NT2/D1 (cell line): Measurements from ENCODE around the gene MAP2K3.
A peak's percentile ranks its signal among the peaks of the same experiment; 100 is the strongest.

ENCODE experiments used
- DNase-seq: peaks from one replicate; pipeline ENCODE4 v3.0.0-alpha.2; 2011; ENCODE audit warnings: low read depth, low spot score
- H3K27me3 ChIP-seq: 2 replicates; pipeline ENCODE4 v1.6.0; 2011; ENCODE audit warnings: mild to moderate bottlenecking; ENCODE audit not compliant: insufficient read length, insufficient read depth
- H3K36me3 ChIP-seq: 2 replicates; pipeline ENCODE4 v1.6.1; 2011; ENCODE audit warnings: mild to moderate bottlenecking, low read length, mixed read lengths; ENCODE audit not compliant: insufficient read depth, insufficient read length
- H3K4me1 ChIP-seq: 2 replicates; pipeline ENCODE4 v1.5.1; 2011; ENCODE audit not compliant: insufficient read depth, insufficient read length
- H3K4me3 ChIP-seq: 2 replicates; pipeline ENCODE4 v1.5.1; 2011; ENCODE audit warnings: low read depth; ENCODE audit not compliant: insufficient read length
- H3K9ac ChIP-seq: 2 replicates; pipeline ENCODE4 v1.6.0; 2011; ENCODE audit warnings: low read depth; ENCODE audit not compliant: insufficient read length
- H3K9me3 ChIP-seq: 2 replicates; pipeline ENCODE4 v1.5.1; 2011; ENCODE audit warnings: mild to moderate bottlenecking, low read length; ENCODE audit not compliant: insufficient read depth
- SUZ12 ChIP-seq: IDR thresholded peaks from 2 replicates; pipeline ENCODE4 v1.6.1; 2011; ENCODE audit not compliant: insufficient read length, insufficient read depth; ENCODE audit errors: extremely low read depth
- YY1 ChIP-seq: IDR thresholded peaks from 2 replicates; pipeline ENCODE4 v1.6.1; 2011; ENCODE audit not compliant: insufficient read length, insufficient read depth
- ZNF274 ChIP-seq: IDR thresholded peaks from 2 replicates; pipeline ENCODE4 v1.6.1; 2011; ENCODE audit warnings: mild to moderate bottlenecking, low read depth, low read length

MAP2K3 gene

GRCh38 chr17:21249920-21250703 lies 34.4 kb upstream of the MAP2K3 start:
- no peak overlapping the region for H3K4me3 ChIP-seq
- H3K9ac ChIP-seq: no peak overlapping the region
- H3K36me3 ChIP-seq: no peaks in the 10 kb centered on the region
- H3K4me1 ChIP-seq: no peaks in the 10 kb centered on the region
- no peaks in the 10 kb centered on the region for H3K9me3 ChIP-seq
- DNase-seq: no peak
- TF ChIP-seq ZNF274 (no peak), YY1 (no peak), SUZ12 (no peak)
- peaks cover 13% of the 10 kb centered on the region for H3K27me3 ChIP-seq

DNA sequence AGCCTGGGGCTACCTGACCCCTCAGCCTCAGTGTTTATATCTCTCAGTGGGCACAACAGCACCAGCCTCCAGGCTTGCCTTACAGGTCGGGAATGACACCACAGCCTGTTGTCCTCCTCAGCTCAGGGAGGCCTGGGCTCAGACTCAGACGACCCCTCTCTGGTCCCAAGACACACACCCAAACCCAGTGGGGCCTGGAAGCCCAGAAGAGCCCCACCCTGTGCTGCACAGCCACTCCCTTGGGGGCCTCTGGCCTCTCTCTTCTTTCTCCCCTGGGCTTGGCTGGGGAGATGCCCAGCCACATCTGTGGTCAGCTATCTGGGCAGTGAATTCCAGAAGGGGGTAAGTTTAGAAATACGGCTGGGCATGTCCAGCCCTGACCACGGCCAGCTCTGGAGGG lies 33.7 kb upstream of the MAP2K3 start:
- Histone ChIP-seq H3K4me3 (no peak overlapping the region), H3K9me3 (no peaks in the 10 kb centered on the region), H3K36me3 (no peaks in the 10 kb centered on the region), H3K9ac (no peak overlapping the region), H3K4me1 (no peaks in the 10 kb centered on the region), H3K27me3 (peaks cover 13% of the 10 kb centered on the region)
- DNase-seq: no peak
- TF ChIP-seq ZNF274: no peak
- no peak for TF ChIP-seq YY1
- TF ChIP-seq SUZ12: no peak

GRCh38 chr17:21251337-21252010 lies 33.0 kb upstream of the MAP2K3 start:
- Histone ChIP-seq H3K4me3 (no peak overlapping the region), H3K36me3 (no peaks in the 10 kb centered on the region), H3K9me3 (no peaks in the 10 kb centered on the region), H3K27me3 (peaks cover 13% of the 10 kb centered on the region), H3K4me1 (no peaks in the 10 kb centered on the region), H3K9ac (no peak overlapping the region)
- no peak for DNase-seq
- TF ChIP-seq YY1: no peak
- no peak for TF ChIP-seq ZNF274
- no peak for TF ChIP-seq SUZ12

GRCh38 chr17:21252289-21252795 lies 32.2 kb upstream of the MAP2K3 start:
- H3K9me3 ChIP-seq: no peaks in the 10 kb centered on the region
- H3K9ac ChIP-seq: peak overlapping the region; percentile 76
- TF ChIP-seq SUZ12 (no peak), ZNF274 (no peak), YY1 (no peak)
- H3K36me3 ChIP-seq: no peaks in the 10 kb centered on the region
- H3K4me3 ChIP-seq: peak overlapping the region; percentile 56
- DNase-seq: no peak
- H3K27me3 ChIP-seq: peaks cover 13% of the 10 kb centered on the region
- no peaks in the 10 kb centered on the region for H3K4me1 ChIP-seq

DNA sequence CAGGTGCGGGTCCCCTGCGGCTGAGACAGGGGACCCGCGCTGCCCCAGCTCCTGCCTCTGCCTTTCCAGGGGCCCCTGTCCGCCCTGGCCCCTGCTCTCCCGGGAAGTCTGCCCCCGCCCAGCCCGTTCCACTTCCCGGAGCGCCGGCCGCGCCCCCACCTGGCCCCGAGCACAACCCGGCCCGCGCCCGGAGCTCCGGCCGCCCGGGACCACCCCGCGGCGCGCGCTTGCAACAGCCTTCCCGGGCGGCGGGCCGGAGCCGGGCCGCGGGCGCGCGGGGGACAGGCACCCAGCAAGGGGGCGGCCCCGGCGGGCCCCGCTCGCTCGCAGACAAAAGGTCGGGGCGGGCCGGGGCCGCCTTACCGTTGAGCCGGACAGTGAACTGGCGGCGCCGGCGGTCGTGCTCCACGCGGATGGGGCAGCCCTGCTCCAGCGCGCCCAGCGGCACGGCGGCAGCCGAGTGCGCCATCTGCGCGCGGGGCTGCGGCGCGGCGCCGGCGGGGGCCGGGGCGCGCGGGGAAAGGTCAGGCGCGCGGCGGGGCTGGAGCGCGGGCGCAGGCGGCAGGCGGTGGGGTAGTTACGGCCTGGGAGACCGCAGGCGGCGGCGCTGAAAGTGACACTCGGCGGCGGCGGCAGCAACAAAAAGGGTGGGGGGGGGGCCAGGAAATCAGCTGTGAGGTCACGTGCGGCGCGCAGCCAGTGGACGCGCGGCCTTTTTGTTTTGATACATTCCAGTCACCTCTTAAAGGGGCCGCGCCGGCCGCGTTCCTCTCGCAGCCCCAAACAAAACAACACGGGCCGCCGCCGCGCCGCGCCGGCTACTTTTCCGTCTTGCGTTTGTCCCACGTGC lies 31.5 kb upstream of the MAP2K3 start, which contains the start of gene NATD1:
Gene NATD1 (minus strand): TSS at position 615 of the 850 bp plus-strand sequence. CDS start 146 bp downstream, at position 469.
- Histone ChIP-seq H3K4me1 (no peaks in the 10 kb centered on the region), H3K4me3 (peak within 1 kb of the TSS; percentile 56), H3K9me3 (no peaks in the 10 kb centered on the region), H3K27me3 (peaks cover 13% of the 10 kb centered on the region), H3K9ac (peak within 1 kb of the TSS; percentile 76), H3K36me3 (no peaks in the 10 kb centered on the region)
- TF ChIP-seq ZNF274 (no peak), YY1 (no peak), SUZ12 (no peak)
- DNase-seq: peak; percentile 68

- Histone ChIP-seq H3K9ac (no peak overlapping the region), H3K4me3 (no peak overlapping the region), H3K9me3 (no peaks in the 10 kb centered on the region), H3K4me1 (no peaks in the 10 kb centered on the region), H3K27me3 (peaks cover 13% of the 10 kb centered on the region), H3K36me3 (no peaks in the 10 kb centered on the region)
- DNase-seq: no peak
- no peak for TF ChIP-seq YY1
- no peak for TF ChIP-seq SUZ12
- TF ChIP-seq ZNF274: no peak
Measured at GRCh38 chr17:21253646-21254441, 30.7 kb upstream of the MAP2K3 start.
